GM12878 (cell line): ENCODE data around the gene CYB5B. TPM values are rescaled to one million over a fixed set of nuclear protein-coding genes. Genes with fewer than 3 reads are reported as not detected.

Experiments used
- ATAC-seq: fragments of 200-7000 bp; cut with Tn5 transposase; 3 replicates; pipeline ENCODE4 v1.9.1; 2020; ENCODE audit warnings: mild to moderate bottlenecking, moderate library complexity
- BruUV-seq: library from RNA; stranded (reverse); fragments of 400-500 nt; replicated peaks from 2 replicates; lab custom pipeline; 2021; lab: Mats Ljungman, UMichigan
- CTCF ChIA-PET: fragments of 300-600 bp; sonication (Branson Sonifier 250); formaldehyde crosslinking; extraction: SDS; loops from one replicate; lab custom pipeline; 2021; ENCODE audit warnings: inconsistent platforms; lab: Yijun Ruan, JAX
- POLR2A ChIA-PET: fragments of 350-600 bp; formaldehyde crosslinking; extraction: SDS; loops from one replicate; lab custom pipeline; 2021; ENCODE audit warnings: inconsistent platforms; lab: Charles Lee
- RAD21 ChIA-PET: fragments of 300-600 bp; sonication (Branson Sonifier 250); formaldehyde crosslinking; loops from one replicate; lab custom pipeline; 2023; ENCODE audit warnings: antibody characterized with exemption; ENCODE audit not compliant: unreplicated experiment; lab: Charles Lee
- SMC1A ChIA-PET: fragments of 300-600 bp; sonication (Branson Sonifier 250); formaldehyde crosslinking; loops from one replicate; lab custom pipeline; 2023; ENCODE audit not compliant: unreplicated experiment, uncharacterized antibody; lab: Charles Lee
- DNase-seq: peaks from one replicate; pipeline ENCODE4 v3.0.0-alpha.2; 2011; ENCODE audit warnings: low read depth, low spot score
- FAIRE-seq: peaks from 3 replicates; lab custom pipeline; 2011; peaks lifted over from hg19 to GRCh38; lab: Jason Lieb, UNC
- H2AFZ ChIP-seq: 2 replicates; pipeline ENCODE4 v1.6.0; 2011; ENCODE audit warnings: low read depth, low read length, control low read depth; ENCODE audit not compliant: control insufficient read depth
- H3K27ac ChIP-seq: 2 replicates; pipeline ENCODE4 v1.5.1; 2011; ENCODE audit warnings: control low read depth; ENCODE audit not compliant: control insufficient read depth, insufficient read depth
- H3K27me3 ChIP-seq, 2 experiments: replicated peaks in 1 of 2; 2 replicates each; pipeline versions ENCODE4 v1.6.0 to v1.6.1; 2011; ENCODE audit warnings: low read length in 1 of 2; ENCODE audit not compliant: control insufficient read depth in 2 of 2, insufficient read depth in 2 of 2
- H3K36me3 ChIP-seq, 2 experiments: 2 replicates each; pipeline ENCODE4 v1.5.1; 2011; ENCODE audit warnings: low read length in 1 of 2; ENCODE audit not compliant: control insufficient read depth in 2 of 2, insufficient read depth in 2 of 2
- H3K4me1 ChIP-seq: 2 replicates; pipeline ENCODE4 v1.6.1; 2011; ENCODE audit warnings: mild to moderate bottlenecking, low read length, moderate library complexity, mixed read lengths; ENCODE audit not compliant: control insufficient read depth, insufficient read depth
- H3K4me2 ChIP-seq: 2 replicates; pipeline ENCODE4 v1.6.0; 2011; ENCODE audit warnings: control low read depth; ENCODE audit not compliant: control insufficient read depth, insufficient read depth
- H3K4me3 ChIP-seq: fragments of 200-600 bp; sonication (generic); 2 replicates; pipeline ENCODE4 v1.5.1; 2016
- H3K79me2 ChIP-seq: 2 replicates; pipeline ENCODE4 v1.6.0; 2011; ENCODE audit warnings: low read length; ENCODE audit not compliant: control insufficient read depth, insufficient read depth
- H3K9ac ChIP-seq: 2 replicates; pipeline ENCODE4 v1.8.0; 2011; ENCODE audit warnings: low read length, control low read depth, mixed read lengths; ENCODE audit not compliant: control insufficient read depth, insufficient read depth
- H3K9me3 ChIP-seq: replicated peaks from 3 replicates; pipeline ENCODE4 v1.5.1; 2011; ENCODE audit warnings: mild to moderate bottlenecking, low read length; ENCODE audit not compliant: control insufficient read depth, insufficient read depth
- H4K20me1 ChIP-seq: 2 replicates; pipeline ENCODE4 v1.6.0; 2011; ENCODE audit not compliant: control insufficient read depth, insufficient read depth
- CBFB ChIP-seq: IDR thresholded peaks from 2 replicates; pipeline ENCODE4 v1.6.1; 2016; ENCODE audit warnings: antibody characterized with exemption, low read depth
- HDGF ChIP-seq: fragments of 450-650 bp; IDR thresholded peaks from 2 replicates; pipeline ENCODE4 v1.6.1; 2016; ENCODE audit warnings: antibody characterized with exemption
- MEF2A ChIP-seq: IDR thresholded peaks from 2 replicates; pipeline ENCODE4 v1.6.1; 2011; ENCODE audit warnings: low read depth, mild to moderate bottlenecking, low read length, moderate library complexity; ENCODE audit not compliant: insufficient read depth
- NR2C1 ChIP-seq: fragments of 450-650 bp; IDR thresholded peaks from 2 replicates; pipeline ENCODE4 v1.6.1; 2017; ENCODE audit warnings: antibody characterized with exemption, mild to moderate bottlenecking, moderate library complexity
- PML ChIP-seq: IDR thresholded peaks from 2 replicates; pipeline ENCODE4 v1.6.1; 2012; ENCODE audit warnings: low read length, inconsistent platforms
- RUNX3 ChIP-seq: IDR thresholded peaks from 2 replicates; pipeline ENCODE4 v1.6.1; 2012; ENCODE audit warnings: low read length, inconsistent platforms
- SKIL ChIP-seq: fragments of 450-650 bp; IDR thresholded peaks from 2 replicates; pipeline ENCODE4 v1.6.1; 2017; ENCODE audit warnings: mild to moderate bottlenecking, low read depth, inconsistent platforms; ENCODE audit not compliant: poor library complexity, severe bottlenecking
- TCF3 ChIP-seq: IDR thresholded peaks from 2 replicates; pipeline ENCODE4 v1.6.1; 2012; ENCODE audit warnings: low read depth, mild to moderate bottlenecking, low read length, borderline replicate concordance; ENCODE audit not compliant: insufficient read depth
- ZBED1 ChIP-seq: IDR thresholded peaks from 2 replicates; pipeline ENCODE4 v1.6.1; 2016; ENCODE audit warnings: borderline replicate concordance
- WGBS: methylation state at CpG from one replicate; pipeline ENCODE4 v1.1.6; 2016; ENCODE audit warnings: low lambda C conversion rate; ENCODE audit not compliant: insufficient replicate concordance, insufficient coverage; ENCODE audit errors: missing lambda C conversion rate; 5-methylcytosine and 5-hydroxymethylcytosine counted together
- in situ Hi-C: fragments of 300-500 bp; cut with MboI; formaldehyde crosslinking; loops from 9 replicates; pipeline ENCODE4 v1.14.3; 2018; ENCODE audit warnings: mixed read lengths
- intact Hi-C: fragments of 100-400 bp; cut with micrococcal nuclease; formaldehyde crosslinking; loops from one replicate; pipeline ENCODE4 v1.14.2; 2022; ENCODE audit not compliant: unreplicated experiment
- polyA plus RNA-seq, 11 experiments: library from polyadenylated mRNA; depleted of rRNA in 4 of 11; unstranded in 6 of 11; stranded (reverse) in 5 of 11; fragments of >200 nt; fragmentation: Nextera tagmentation in 4 of 11; fragmentation: Illumina TruSeq in 1 of 11; extraction: Ambion mirVana in 4 of 11; extraction: Trizol in 1 of 11; gene quantifications; 1 replicate in 1 of 11; 2 replicates in 10 of 11; pipeline versions ENCODE4 v1.2.1 to v1.2.3, GENCODE V29; 2011 to 2016; ENCODE audit warnings: inconsistent platforms in 2 of 11, missing spikeins in 2 of 11, low read depth in 1 of 11
- total RNA-seq, 4 experiments: library from RNA; depleted of rRNA in 3 of 4; stranded (reverse); fragments of >200 nt in 3 of 4; fragmentation: Illumina TruSeq in 1 of 4; extraction: Trizol in 1 of 4; gene quantifications; 2 replicates each; pipeline versions ENCODE4 v1.2.1 to v1.2.3, GENCODE V29; 2013 to 2021
- TF ChIP-seq, protein P1 (sequence below): fragments of 450-650 bp; formaldehyde crosslinking; IDR thresholded peaks from 2 replicates; pipeline ENCODE4 v1.5.0; 2022; ENCODE audit warnings: mild to moderate bottlenecking, missing genetic modification characterization
- TF ChIP-seq, protein P2 (sequence below), 3 experiments: IDR thresholded peaks in 2 of 3; conservative IDR thresholded peaks in 1 of 3; 2 replicates each; pipeline ENCODE4 v1.5.1; 2011; ENCODE audit warnings: low read depth in 3 of 3, low read length in 3 of 3, mild to moderate bottlenecking in 3 of 3, control low read depth in 2 of 3, moderate library complexity in 2 of 3, inconsistent platforms in 1 of 3, mixed read lengths in 1 of 3; ENCODE audit not compliant: control insufficient read depth in 2 of 3, insufficient read depth in 1 of 3; ENCODE audit errors: extremely low read depth in 1 of 3
- TF ChIP-seq, protein P3 (sequence below): IDR thresholded peaks from 2 replicates; pipeline ENCODE4 v1.6.1; 2011; ENCODE audit warnings: low read depth, mild to moderate bottlenecking, low read length, moderate library complexity, borderline replicate concordance; ENCODE audit errors: extremely low read depth

The CYB5B gene
- total and polyA plus RNA-seq, 10 of the 15 experiments (the other 5 are each of a cell fraction or from before 2014, with no cell fraction given), result 145 to 305 (median 179) TPM

GRCh38 chr16:69448470-69449193 is 24.2 kb downstream of the CYB5B start:
- Histone ChIP-seq H4K20me1 (0 out of 2 replicates have a peak, but pooled peaks cover 2% of the 10 kb centered on the region), H3K27ac (no peak overlapping the region), H3K36me3 (peaks cover 3 to 16% of the 10 kb centered on the region in 2 experiments; a peak in 2 of 4 replicates), H3K9ac (no peak overlapping the region), H3K4me1 (peaks cover 10% of the 10 kb centered on the region), H3K4me3 (no peak overlapping the region), H3K4me2 (no peak overlapping the region), H2AFZ (no peak overlapping the region), H3K79me2 (peaks cover 36% of the 10 kb centered on the region), H3K27me3 (no peaks in the 10 kb centered on the region), H3K9me3 (no peaks in the 10 kb centered on the region)
- WGBS, result 98% methylated on average over 3 of the region's 3 CpGs
- ChIA-PET POLR2A (no interaction called here), CTCF (no interaction called here), SMC1A (interaction anchor here (0.7 to 2.1 kb wide), 3 partner anchors 8 to 53 kb away, joined by 3 to 6 read pairs (median 5); no protein-coding TSS in a partner anchor), RAD21 (no interaction called here)
- ATAC-seq (no peak), FAIRE-seq (no peak), DNase-seq (no peak)
- intact Hi-C loops (no loop called here), in situ Hi-C loops (no loop called here)
- BruUV-seq, result no TSS peak
- no peak for TF ChIP-seq ZBED1
- no peak for TF ChIP-seq PML
- no peak for TF ChIP-seq NR2C1
- TF ChIP-seq CBFB, result no peak
- no peak for TF ChIP-seq RUNX3
- TF ChIP-seq, protein P1, sequence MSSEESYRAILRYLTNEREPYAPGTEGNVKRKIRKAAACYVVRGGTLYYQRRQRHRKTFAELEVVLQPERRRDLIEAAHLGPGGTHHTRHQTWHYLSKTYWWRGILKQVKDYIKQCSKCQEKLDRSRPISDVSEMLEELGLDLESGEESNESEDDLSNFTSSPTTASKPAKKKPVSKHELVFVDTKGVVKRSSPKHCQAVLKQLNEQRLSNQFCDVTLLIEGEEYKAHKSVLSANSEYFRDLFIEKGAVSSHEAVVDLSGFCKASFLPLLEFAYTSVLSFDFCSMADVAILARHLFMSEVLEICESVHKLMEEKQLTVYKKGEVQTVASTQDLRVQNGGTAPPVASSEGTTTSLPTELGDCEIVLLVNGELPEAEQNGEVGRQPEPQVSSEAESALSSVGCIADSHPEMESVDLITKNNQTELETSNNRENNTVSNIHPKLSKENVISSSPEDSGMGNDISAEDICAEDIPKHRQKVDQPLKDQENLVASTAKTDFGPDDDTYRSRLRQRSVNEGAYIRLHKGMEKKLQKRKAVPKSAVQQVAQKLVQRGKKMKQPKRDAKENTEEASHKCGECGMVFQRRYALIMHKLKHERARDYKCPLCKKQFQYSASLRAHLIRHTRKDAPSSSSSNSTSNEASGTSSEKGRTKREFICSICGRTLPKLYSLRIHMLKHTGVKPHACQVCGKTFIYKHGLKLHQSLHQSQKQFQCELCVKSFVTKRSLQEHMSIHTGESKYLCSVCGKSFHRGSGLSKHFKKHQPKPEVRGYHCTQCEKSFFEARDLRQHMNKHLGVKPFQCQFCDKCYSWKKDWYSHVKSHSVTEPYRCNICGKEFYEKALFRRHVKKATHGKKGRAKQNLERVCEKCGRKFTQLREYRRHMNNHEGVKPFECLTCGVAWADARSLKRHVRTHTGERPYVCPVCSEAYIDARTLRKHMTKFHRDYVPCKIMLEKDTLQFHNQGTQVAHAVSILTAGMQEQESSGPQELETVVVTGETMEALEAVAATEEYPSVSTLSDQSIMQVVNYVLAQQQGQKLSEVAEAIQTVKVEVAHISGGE, result no peak
- no peak for TF ChIP-seq HDGF
- no peak for TF ChIP-seq SKIL
- TF ChIP-seq, protein P2, sequence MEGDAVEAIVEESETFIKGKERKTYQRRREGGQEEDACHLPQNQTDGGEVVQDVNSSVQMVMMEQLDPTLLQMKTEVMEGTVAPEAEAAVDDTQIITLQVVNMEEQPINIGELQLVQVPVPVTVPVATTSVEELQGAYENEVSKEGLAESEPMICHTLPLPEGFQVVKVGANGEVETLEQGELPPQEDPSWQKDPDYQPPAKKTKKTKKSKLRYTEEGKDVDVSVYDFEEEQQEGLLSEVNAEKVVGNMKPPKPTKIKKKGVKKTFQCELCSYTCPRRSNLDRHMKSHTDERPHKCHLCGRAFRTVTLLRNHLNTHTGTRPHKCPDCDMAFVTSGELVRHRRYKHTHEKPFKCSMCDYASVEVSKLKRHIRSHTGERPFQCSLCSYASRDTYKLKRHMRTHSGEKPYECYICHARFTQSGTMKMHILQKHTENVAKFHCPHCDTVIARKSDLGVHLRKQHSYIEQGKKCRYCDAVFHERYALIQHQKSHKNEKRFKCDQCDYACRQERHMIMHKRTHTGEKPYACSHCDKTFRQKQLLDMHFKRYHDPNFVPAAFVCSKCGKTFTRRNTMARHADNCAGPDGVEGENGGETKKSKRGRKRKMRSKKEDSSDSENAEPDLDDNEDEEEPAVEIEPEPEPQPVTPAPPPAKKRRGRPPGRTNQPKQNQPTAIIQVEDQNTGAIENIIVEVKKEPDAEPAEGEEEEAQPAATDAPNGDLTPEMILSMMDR (IDR thresholded peaks at IDR 0.05 in 2 of 3, conservative IDR thresholded peaks at IDR 0.05 in 1 of 3; ENCODE audit: control insufficient read depth in 2 of 3, extremely low read depth in 1 of 3, insufficient read depth in 1 of 3, low read depth in 3 of 3, low read length in 3 of 3), result no peak
- TF ChIP-seq TCF3, result no peak
- TF ChIP-seq, protein P3, sequence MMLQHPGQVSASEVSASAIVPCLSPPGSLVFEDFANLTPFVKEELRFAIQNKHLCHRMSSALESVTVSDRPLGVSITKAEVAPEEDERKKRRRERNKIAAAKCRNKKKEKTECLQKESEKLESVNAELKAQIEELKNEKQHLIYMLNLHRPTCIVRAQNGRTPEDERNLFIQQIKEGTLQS, result no peak
- TF ChIP-seq MEF2A, result no peak
